Spinal cord (tissue), 10 donors: ENCODE data around the gene STK39. TPM values are rescaled to one million over a fixed set of nuclear protein-coding genes. Genes with fewer than 3 reads are reported as not detected.
A peak's percentile ranks its signal among the peaks of the same experiment; 100 is the strongest.

Experiments
- DNase-seq, 6 donors: peaks; one replicate each; pipeline versions ENCODE4 v3.0.0 to v3.0.0-alpha.2; 2013 to 2015; ENCODE audit warnings: low spot score in 6 of 6, low read depth in 4 of 6
- H3K27ac ChIP-seq: one replicate; pipeline ENCODE4 v1.5.1; 2013; ENCODE audit warnings: low read depth, low read length, control low read depth
- H3K27me3 ChIP-seq: one replicate; pipeline ENCODE4 v1.6.1; 2013; ENCODE audit warnings: low read length; ENCODE audit not compliant: control insufficient read depth, insufficient read depth
- H3K36me3 ChIP-seq: one replicate; pipeline ENCODE4 v1.6.1; 2013; ENCODE audit warnings: low read length; ENCODE audit not compliant: control insufficient read depth, insufficient read depth
- H3K4me1 ChIP-seq: one replicate; pipeline ENCODE4 v1.6.1; 2013; ENCODE audit warnings: low read length; ENCODE audit not compliant: control insufficient read depth, insufficient read depth
- H3K4me3 ChIP-seq: one replicate; pipeline ENCODE4 v1.5.1; 2013; ENCODE audit warnings: low read depth, low read length, control low read depth
- H3K9me3 ChIP-seq: one replicate; pipeline ENCODE4 v1.6.1; 2013; ENCODE audit warnings: low read length; ENCODE audit not compliant: control insufficient read depth, insufficient read depth
- WGBS: methylation state at CpG from one replicate; pipeline ENCODE4 v1.1.5; 2013; ENCODE audit warnings: missing lambda C conversion rate; ENCODE audit not compliant: insufficient coverage; 5-methylcytosine and 5-hydroxymethylcytosine counted together
- polyA plus RNA-seq, 2 donors: library from polyadenylated mRNA; unstranded; fragments of 120-200 nt; gene quantifications; one replicate each; pipeline ENCODE4 v1.2.1, GENCODE V29; 2013; ENCODE audit not compliant: insufficient read length in 2 of 2
- total RNA-seq, 2 donors: library from RNA; depleted of rRNA in 1 of 2; stranded (reverse); fragments of 120-200 nt in 1 of 2; fragments of >200 nt in 1 of 2; gene quantifications; one replicate each; pipeline versions ENCODE4 v1.2.3 to v1.2.4, GENCODE V29; 2013 to 2014
- donor health status: healthy.

The STK39 gene
- total and polyA plus RNA-seq, 4 donors = 51.1 to 75.5 (median 57.7) TPM

DNA sequence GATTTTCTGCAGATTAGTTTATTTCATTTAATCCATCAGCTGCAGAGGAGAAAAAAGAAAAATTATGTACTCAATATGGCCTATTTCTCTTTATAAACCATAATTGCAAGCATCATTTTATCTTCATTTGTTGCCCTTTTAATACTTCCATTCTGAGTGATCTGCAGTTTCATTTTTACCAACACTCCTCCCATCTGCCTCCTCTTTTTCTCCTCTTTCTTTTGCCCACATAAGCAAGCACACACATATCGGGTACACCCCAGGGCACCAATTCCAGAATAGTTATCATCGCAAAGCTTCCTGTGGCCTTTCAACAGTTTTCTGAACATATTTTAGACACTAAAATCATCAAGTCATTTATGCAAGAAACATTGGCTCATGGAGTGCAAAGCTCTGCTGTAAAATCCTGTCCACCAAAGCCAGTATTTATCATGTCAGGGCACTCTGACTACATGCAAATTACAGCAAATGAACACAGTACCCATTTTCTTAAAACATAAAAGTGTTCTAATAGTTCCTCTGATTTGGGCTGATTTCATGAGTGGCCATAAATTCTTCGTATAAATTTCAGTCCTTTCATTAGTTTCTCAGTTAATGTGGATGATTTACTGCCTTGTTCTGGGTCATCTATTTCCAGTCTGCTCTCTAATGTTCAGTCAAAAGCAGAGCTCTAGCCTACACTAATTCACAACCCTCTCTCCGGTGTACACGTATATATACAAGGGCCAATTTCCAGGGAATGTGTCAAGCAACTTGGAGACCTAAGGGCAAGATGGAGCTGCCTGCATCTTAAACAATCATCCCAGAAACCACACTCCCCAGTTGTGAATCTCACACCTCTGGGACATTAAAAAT, 281.3 kb downstream of the STK39 start:
- Histone ChIP-seq H3K27me3 (no peaks in the 10 kb centered on the region), H3K4me3 (no peak overlapping the region), H3K27ac (no peak overlapping the region), H3K9me3 (no peaks in the 10 kb centered on the region), H3K4me1 (peaks cover 5% of the 10 kb centered on the region), H3K36me3 (no peaks in the 10 kb centered on the region)
- DNase-seq = peak in 1 of 6 donors; percentile 49
- 49% methylated on average over 4 of the region's 5 CpGs for WGBS

DNA sequence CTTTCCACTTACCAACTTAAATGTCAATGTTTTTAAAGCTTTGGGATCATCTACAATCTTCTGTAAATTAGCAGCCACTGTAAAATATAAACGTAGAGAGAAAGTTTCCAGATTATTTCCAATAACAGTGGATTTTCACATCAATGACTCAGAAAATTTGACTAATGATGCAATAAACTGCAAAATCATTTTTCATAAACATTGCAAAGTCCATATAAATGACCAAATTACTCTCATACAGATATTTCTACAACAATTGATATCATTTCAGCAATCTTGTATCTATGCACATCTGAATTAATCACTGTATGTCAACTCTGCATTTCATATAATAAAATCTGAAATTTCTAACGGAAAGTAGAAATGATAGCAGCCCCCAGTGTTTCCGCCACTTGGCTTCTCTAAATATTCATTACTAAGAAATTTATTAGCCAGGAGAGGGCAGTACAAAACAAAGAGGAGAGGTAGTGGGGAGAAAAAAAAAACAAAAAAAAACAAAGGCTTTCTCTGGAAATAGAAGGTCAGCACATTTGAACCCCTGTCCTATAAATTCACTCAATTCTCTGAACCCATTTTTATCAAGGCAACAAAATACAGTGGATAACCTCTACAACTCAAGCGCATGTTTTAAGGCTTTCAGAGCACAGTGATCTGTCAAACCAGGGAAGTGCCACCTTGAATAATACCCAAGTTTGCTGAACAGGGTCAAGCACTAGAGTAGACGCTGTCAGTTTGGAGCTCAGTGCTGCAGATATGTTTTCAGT, 282.6 kb downstream of the STK39 start:
- DNase-seq = peak in 1 of 6 donors; percentile 32

DNA sequence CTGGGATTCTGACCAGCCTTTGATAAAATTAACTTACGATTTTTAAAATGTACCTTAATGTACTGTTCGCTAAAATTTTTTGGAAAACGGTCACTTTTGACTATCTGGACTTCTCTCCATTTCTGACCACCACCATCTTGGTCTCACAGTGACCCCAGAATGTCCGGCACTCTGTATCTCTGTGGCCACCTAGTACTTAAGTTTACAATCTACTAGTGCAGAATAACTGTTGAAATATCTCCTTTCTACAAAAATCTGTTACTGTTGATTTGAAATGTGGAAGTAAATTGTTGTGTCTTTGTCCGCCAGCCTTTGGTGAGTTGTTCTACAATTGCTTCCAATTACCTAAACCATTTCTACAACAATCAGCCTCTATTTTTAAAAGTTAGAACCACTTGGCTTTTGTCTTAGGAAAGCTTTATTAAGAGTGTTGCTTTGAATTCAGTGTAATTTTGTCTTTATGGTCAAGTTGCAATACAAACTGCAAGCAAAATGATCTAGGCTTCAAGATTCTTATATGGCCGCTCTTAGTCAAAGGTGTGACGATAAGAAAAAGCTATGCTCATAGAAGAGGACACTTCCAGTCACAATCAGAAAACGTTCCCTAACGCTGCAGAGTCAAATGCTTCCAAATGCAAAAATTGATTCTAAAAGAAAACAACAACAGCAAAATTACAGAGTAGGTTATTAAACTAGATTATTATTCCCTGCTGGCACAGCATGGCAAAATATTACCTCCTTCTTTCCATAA, 283.3 kb downstream of the STK39 start:
- peaks cover 5% of the 10 kb centered on the region for H3K4me1 ChIP-seq
- no peak overlapping the region for H3K4me3 ChIP-seq
- no peaks in the 10 kb centered on the region for H3K9me3 ChIP-seq
- DNase-seq = no peak
- no peaks in the 10 kb centered on the region for H3K36me3 ChIP-seq
- WGBS = 85% methylated on average over 6 of the region's 9 CpGs
- H3K27ac ChIP-seq = no peak overlapping the region
- no peaks in the 10 kb centered on the region for H3K27me3 ChIP-seq

More for the DNA sequence above, 282.6 kb downstream of the STK39 start:
- Histone ChIP-seq H3K9me3 (no peaks in the 10 kb centered on the region), H3K27ac (no peak overlapping the region), H3K27me3 (no peaks in the 10 kb centered on the region), H3K4me3 (no peak overlapping the region), H3K36me3 (no peaks in the 10 kb centered on the region), H3K4me1 (peaks cover 5% of the 10 kb centered on the region)
- 58% methylated on average over 2 of the region's 5 CpGs for WGBS

DNA sequence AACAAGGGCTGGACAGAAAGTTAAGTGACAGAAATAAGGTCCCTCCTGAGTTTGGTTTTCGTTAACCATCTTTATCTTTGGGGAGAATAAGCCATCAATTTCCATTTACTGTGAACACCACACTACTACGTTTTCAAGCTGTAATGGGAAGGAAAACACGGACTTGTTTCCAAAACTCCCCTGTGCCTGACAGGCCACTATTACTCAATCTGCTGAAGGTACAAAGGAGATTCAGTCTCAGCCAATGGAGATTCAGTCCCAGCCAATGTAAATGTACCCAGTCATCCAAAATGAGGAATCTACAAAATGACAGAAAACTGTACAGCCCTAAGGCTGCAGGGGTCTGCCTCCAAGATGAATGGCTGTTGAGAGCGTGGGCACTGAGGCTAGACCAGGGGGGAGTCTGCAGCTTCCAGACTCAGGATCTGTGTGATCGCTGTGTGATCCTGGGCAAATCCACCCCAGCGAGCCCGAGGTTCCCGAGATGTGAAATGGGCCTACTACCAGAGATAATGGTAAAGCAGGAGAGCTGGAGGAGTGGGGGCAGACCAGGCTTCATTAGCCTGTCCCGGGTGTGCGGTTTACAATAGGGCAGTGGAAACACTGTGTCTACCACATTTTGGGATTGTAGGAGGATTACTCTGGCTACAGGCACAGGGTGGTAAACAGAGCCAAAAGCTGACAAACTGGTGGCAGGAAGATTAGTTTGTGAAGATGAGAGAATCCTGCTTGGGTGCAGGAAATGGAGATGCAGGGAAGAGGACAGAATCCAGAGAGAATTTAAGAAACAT, 284.8 kb downstream of the STK39 start:
- H3K36me3 ChIP-seq = no peaks in the 10 kb centered on the region
- H3K27ac ChIP-seq = no peak overlapping the region
- H3K9me3 ChIP-seq = no peaks in the 10 kb centered on the region
- DNase-seq = peak in 1 of 6 donors; percentile 28
- H3K27me3 ChIP-seq = no peaks in the 10 kb centered on the region
- WGBS = 54% methylated on average over 7 of the region's 10 CpGs
- peaks cover 5% of the 10 kb centered on the region for H3K4me1 ChIP-seq
- H3K4me3 ChIP-seq = no peak overlapping the region

DNA sequence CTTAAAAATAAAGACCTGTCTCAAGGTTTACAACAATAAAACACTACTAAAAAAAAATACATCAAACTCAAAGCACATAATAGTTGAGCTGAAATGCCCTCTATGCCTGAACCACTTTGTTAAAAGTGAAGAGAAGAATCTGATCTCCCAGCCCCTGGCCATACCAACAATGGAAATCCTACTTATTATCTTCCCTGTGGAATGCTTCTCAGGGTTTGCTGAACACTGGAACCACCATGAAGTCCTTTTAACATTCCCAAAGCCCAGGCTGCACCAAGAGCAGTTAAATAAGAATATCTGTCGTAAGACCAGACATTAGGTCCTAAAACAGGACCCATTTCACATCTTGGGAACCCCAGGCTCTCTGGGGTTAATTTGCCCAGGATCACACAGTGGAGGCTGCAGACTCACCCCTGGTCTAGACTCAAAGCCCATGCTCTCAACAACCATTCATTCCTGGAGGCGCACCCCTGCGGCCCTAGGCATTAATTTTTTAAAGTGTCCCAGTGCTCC, 285.8 kb downstream of the STK39 start:
- WGBS = 92% methylated on average over 1 of the region's 3 CpGs
- Histone ChIP-seq H3K36me3 (no peaks in the 10 kb centered on the region), H3K27me3 (no peaks in the 10 kb centered on the region), H3K4me3 (no peak overlapping the region), H3K4me1 (peaks cover 5% of the 10 kb centered on the region), H3K9me3 (no peaks in the 10 kb centered on the region), H3K27ac (no peak overlapping the region)
- no peak for DNase-seq

DNA sequence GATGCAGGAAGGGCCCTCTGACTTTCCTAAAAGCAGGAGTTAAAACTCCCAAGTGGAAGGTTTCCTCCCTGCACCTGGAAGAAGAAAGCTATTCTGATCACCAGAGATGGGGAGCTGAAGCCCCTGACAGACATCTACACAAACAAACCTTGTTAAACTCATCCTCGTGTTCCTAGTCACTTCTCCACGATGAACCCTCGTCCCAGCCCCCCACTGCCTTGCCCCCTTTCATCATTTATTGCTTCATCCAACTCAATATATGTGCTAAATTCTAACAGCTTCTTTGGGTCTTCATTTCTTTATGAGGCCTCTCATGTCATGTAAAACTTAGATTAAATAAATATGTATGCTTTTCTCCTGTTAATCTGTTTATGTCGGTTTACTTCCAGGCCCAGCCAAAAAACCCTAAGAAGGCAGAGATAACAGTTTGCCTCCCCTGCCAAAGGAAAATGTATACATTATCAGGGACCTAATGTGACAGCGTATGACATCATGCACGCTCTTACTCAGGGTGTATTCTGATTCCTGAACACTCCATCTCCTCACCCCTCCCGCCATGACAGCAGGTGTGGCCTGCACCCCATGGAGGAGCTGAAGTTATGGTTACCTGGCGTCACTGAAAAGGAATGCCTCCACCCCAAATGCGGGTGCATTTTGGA, 287.2 kb downstream of the STK39 start:
- DNase-seq = no peak
- H3K4me3 ChIP-seq = no peak overlapping the region
- 87% methylated on average over 5 of the region's 9 CpGs for WGBS
- H3K27me3 ChIP-seq = no peaks in the 10 kb centered on the region
- peaks cover 5% of the 10 kb centered on the region for H3K4me1 ChIP-seq
- H3K9me3 ChIP-seq = no peaks in the 10 kb centered on the region
- peaks cover 2% of the 10 kb centered on the region for H3K36me3 ChIP-seq
- H3K27ac ChIP-seq = no peak overlapping the region

DNA sequence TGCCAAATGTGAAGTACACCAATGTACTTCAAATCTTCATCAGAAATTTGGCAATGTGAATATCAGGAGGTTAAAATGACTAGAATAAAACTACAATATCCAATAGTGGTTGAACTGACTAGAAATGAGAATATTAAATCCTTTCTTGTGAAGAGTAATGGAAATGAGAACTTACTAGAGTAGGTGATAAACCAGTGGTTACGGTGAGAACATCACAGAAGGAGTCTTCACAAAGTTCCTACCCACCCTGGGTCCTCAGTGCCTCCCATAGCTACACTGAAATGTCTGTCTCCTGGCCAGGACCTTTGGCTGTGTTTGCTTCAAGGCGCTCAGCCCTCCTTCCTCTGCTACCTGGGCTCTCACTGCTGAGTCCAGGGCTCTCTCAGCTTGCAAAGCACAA, 289.7 kb downstream of the STK39 start:
- Histone ChIP-seq H3K4me3 (no peak overlapping the region), H3K27ac (no peak overlapping the region), H3K9me3 (no peaks in the 10 kb centered on the region), H3K27me3 (no peaks in the 10 kb centered on the region), H3K36me3 (peaks cover 2% of the 10 kb centered on the region), H3K4me1 (peaks cover 2% of the 10 kb centered on the region)
- 100% methylated on average over 1 of the region's 2 CpGs for WGBS
- no peak for DNase-seq

DNA sequence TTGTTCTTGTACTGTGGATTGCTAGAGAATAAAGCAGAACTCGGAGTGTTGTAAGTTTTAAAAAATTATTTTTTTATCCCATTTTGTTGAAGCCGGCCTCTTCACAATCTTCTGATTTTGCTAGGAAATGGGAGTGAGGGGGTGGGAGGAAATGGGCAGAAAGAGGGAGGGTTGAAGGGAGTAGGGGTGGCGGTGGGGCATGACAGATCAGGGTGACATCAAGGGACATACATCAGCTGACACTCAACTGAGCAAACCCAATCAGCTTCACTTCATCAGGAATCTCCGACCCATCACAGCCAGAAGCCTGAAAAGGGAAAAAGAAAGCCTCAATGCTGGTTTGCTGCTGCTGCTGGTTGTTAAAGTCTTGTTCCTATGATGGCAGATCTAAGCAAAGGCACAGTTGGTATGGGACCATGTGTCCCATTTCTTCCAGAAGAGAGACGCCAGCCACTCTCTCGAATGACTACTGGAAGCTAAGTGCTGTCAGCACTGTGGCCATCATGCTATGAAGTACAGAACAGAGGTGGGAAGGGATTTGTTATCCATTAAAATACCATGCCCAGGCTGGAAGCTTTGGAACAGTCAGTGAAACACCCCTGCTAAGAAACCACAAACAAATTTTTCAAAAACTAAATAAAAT, 292.0 kb downstream of the STK39 start:
- Histone ChIP-seq H3K9me3 (no peaks in the 10 kb centered on the region), H3K36me3 (peaks cover 2% of the 10 kb centered on the region), H3K4me3 (no peak overlapping the region), H3K4me1 (no peaks in the 10 kb centered on the region), H3K27ac (no peak overlapping the region), H3K27me3 (no peaks in the 10 kb centered on the region)
- DNase-seq = peak in 1 of 6 donors; percentile 47
- 88% methylated on average over 3 of the region's 6 CpGs for WGBS
